Measurements from ENCODE around the gene HOXB5.

Gene HOXB5

DNA sequence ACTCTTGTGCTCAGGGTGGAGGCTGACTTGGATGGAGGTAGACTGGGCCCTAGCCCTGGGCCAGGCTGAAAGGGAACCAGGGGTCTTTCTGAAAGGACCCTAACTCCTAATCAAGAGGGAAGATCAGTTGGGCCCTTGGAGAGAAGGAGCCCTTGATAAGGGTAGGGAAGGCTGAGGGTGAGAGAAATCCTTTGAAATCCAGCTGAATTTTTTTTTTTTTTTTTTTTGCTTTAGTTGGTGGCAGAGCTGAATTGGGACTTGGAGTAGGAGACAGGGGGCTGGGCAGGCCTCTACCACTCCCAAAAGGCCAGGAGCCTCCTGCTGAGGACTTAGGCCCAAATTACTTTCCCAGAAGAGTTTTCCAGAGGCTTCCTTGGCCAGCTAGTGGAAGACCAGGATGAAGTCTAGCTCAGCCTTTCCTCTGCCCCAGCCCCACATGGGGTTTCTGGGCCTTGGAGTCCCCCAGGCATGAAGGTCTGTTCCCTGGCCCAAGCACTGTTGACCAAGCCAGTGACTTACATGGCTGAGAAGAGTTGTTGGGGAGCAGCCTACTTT is 2.9 kb downstream of the HOXB5 start:
- TF ChIP-seq, protein P1, sequence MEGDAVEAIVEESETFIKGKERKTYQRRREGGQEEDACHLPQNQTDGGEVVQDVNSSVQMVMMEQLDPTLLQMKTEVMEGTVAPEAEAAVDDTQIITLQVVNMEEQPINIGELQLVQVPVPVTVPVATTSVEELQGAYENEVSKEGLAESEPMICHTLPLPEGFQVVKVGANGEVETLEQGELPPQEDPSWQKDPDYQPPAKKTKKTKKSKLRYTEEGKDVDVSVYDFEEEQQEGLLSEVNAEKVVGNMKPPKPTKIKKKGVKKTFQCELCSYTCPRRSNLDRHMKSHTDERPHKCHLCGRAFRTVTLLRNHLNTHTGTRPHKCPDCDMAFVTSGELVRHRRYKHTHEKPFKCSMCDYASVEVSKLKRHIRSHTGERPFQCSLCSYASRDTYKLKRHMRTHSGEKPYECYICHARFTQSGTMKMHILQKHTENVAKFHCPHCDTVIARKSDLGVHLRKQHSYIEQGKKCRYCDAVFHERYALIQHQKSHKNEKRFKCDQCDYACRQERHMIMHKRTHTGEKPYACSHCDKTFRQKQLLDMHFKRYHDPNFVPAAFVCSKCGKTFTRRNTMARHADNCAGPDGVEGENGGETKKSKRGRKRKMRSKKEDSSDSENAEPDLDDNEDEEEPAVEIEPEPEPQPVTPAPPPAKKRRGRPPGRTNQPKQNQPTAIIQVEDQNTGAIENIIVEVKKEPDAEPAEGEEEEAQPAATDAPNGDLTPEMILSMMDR (conservative IDR thresholded peaks at IDR 0.05; ENCODE audit: low read length): no peak
- TF ChIP-seq EZH2phosphoT487 (IDR thresholded peaks at IDR 0.05; ENCODE audit: borderline replicate concordance): no peak
- no peaks in the 10 kb centered on the region for H3K9me3 ChIP-seq (ENCODE audit: insufficient read depth, low read depth, low read length)
- H3K79me2 ChIP-seq (ENCODE audit: insufficient read depth, low read length): peaks cover 98% of the 10 kb centered on the region
- H3F3A ChIP-seq (ENCODE audit: low read depth): peaks cover 7% of the 10 kb centered on the region; the same call in 1 of the 2 replicates
- peaks cover 34% of the 10 kb centered on the region for H3K36me3 ChIP-seq (ENCODE audit: insufficient read depth, low read length)
- peaks cover 46% of the 10 kb centered on the region for H3K27me3 ChIP-seq (ENCODE audit: insufficient read depth, low read length, poor library complexity, severe bottlenecking)
- H3K4me1 ChIP-seq (ENCODE audit: insufficient read depth, low read length, poor library complexity, severe bottlenecking): peaks cover 45% of the 10 kb centered on the region
- H3K4me2 ChIP-seq (ENCODE audit: low read depth, low read length, poor library complexity, severe bottlenecking): peak overlapping the region; percentile 98
- H3K9ac ChIP-seq (ENCODE audit: low read depth, low read length, poor library complexity, severe bottlenecking): peak overlapping the region; percentile 100
- H3K9me2 ChIP-seq (replicated peaks; ENCODE audit: low read depth, low read length): no peaks in the 10 kb centered on the region
- H4K20me1 ChIP-seq (ENCODE audit: insufficient read depth, low read length, poor library complexity, severe bottlenecking): peaks cover 82% of the 10 kb centered on the region
- H2AFZ ChIP-seq (ENCODE audit: low read length): no peak overlapping the region
- H3K4me3 ChIP-seq (ENCODE audit: low read length, poor library complexity, severe bottlenecking): peak overlapping the region; percentile 89

DNA sequence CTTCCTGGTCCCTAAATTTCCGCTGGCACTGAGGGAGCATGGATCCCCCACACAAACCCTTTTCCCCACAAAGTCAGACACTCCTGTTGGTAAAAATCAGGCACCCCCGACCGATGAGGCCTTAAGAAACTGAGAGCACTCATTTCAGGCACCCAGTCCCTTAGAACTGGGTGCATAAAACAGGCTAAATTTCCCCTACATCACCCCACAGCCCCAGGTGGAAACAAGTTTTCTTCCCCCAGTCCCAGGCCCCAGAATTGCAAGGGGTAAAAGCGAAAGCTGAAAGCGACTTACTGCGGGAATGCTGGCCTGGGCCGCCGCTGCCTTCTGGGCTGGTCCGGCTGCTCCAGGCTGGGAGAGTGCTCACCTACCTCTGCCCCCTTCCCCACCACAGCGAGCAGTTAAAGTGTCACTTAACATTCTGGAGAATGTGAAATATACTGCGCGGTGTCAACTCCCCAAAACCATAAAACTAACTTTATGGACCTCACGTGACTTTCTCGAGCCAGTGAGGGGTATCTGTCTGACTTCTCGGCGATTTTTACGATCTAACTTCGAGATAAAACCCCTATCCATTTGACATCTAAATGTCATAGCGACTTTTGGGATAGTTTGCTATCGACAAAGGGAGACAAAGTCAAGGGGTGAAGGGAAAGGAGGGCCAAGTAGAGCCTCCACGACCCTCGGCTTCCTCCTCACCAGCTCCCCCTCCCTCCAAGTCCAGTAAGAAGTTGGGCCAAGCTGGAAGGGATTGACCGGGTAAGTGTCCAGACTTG is 3.6 kb downstream of the HOXB5 start, which contains the start of gene HOXB3:
Gene HOXB3, minus strand, starts transcription at position 411 of the 776 bp plus-strand sequence. CDS start 37,767 bp downstream, outside the sequence.
- Histone ChIP-seq H3K9ac (ENCODE audit: low read depth, low read length, poor library complexity, severe bottlenecking) (peak within 1 kb of the TSS; percentile 100), H3K4me3 (ENCODE audit: low read length, poor library complexity, severe bottlenecking) (peak within 1 kb of the TSS; percentile 89)

DNA sequence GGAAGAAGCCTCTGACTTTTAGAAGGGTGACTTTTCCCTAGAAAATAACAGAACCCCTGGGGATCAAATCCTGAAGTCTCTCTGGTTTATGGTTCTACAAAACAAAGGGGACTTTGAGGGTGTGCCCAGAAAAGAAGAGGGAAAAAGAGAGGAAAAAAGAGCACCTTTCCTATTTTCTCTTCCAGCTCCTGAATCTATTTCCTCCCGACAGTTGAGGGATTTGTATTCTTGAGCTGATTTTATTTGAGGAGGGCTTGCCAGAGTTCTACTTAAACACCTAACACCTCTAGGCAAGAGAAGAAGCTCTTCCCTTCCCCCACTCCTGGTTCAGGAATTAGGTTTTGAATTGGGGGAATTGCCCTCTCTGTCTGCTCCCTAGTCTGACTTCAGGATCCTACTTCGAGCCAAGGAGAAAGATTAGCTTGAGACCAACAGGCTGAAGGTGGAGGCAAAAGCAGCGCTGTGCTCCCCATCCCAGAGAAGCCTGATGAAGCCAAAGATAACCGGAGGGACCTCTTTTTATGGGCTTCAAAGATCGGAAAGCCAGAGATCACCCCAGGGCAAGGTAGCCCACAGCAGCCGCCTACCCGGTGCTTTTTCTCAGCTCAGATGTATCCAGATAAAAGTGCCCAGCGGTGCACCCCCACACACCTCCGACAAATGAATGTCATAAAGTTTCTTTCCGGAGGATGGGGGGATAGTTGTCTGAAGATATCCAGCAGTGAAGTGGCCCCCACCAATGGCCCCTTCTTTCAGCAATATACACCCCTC is 4.3 kb downstream of the HOXB5 start:
- H3K79me2 ChIP-seq (ENCODE audit: insufficient read depth, low read length): peaks cover 98% of the 10 kb centered on the region
- peak overlapping the region; percentile 89 for H3K4me3 ChIP-seq (ENCODE audit: low read length, poor library complexity, severe bottlenecking)
- H3K9ac ChIP-seq (ENCODE audit: low read depth, low read length, poor library complexity, severe bottlenecking): peak overlapping the region; percentile 100
- H3K27me3 ChIP-seq (ENCODE audit: insufficient read depth, low read length, poor library complexity, severe bottlenecking): peaks cover 41% of the 10 kb centered on the region
- peaks cover 42% of the 10 kb centered on the region for H3K4me1 ChIP-seq (ENCODE audit: insufficient read depth, low read length, poor library complexity, severe bottlenecking)
- peaks cover 26% of the 10 kb centered on the region; the same call in 1 of the 2 replicates for H3K36me3 ChIP-seq (ENCODE audit: insufficient read depth, low read length)
- H3K4me2 ChIP-seq (ENCODE audit: low read depth, low read length, poor library complexity, severe bottlenecking): peak overlapping the region; percentile 98
- peaks cover 5% of the 10 kb centered on the region; the same call in 1 of the 2 replicates for H3F3A ChIP-seq (ENCODE audit: low read depth)
- TF ChIP-seq, protein P1 (conservative IDR thresholded peaks at IDR 0.05; ENCODE audit: low read length): no peak
- no peak for TF ChIP-seq EZH2phosphoT487 (IDR thresholded peaks at IDR 0.05; ENCODE audit: borderline replicate concordance)
- peaks cover 87% of the 10 kb centered on the region for H4K20me1 ChIP-seq (ENCODE audit: insufficient read depth, low read length, poor library complexity, severe bottlenecking)
- no peak overlapping the region for H2AFZ ChIP-seq (ENCODE audit: low read length)
- no peaks in the 10 kb centered on the region for H3K9me2 ChIP-seq (replicated peaks; ENCODE audit: low read depth, low read length)
- no peaks in the 10 kb centered on the region for H3K9me3 ChIP-seq (ENCODE audit: insufficient read depth, low read depth, low read length)

More for the DNA sequence above, 3.6 kb downstream of the HOXB5 start, which contains the start of gene HOXB3:
- H3K27me3 ChIP-seq (ENCODE audit: insufficient read depth, low read length, poor library complexity, severe bottlenecking): peaks cover 46% of the 10 kb centered on the region
- H3K9me2 ChIP-seq (replicated peaks; ENCODE audit: low read depth, low read length): no peaks in the 10 kb centered on the region
- H3K4me1 ChIP-seq (ENCODE audit: insufficient read depth, low read length, poor library complexity, severe bottlenecking): peaks cover 39% of the 10 kb centered on the region
- H3K4me2 ChIP-seq (ENCODE audit: low read depth, low read length, poor library complexity, severe bottlenecking): peak within 1 kb of the TSS; percentile 98
- H3K79me2 ChIP-seq (ENCODE audit: insufficient read depth, low read length): peaks cover 98% of the 10 kb centered on the region
- TF ChIP-seq, protein P1 (conservative IDR thresholded peaks at IDR 0.05; ENCODE audit: low read length): no peak
- TF ChIP-seq EZH2phosphoT487 (IDR thresholded peaks at IDR 0.05; ENCODE audit: borderline replicate concordance): no peak
- no peaks in the 10 kb centered on the region for H3K9me3 ChIP-seq (ENCODE audit: insufficient read depth, low read depth, low read length)
- peaks cover 30% of the 10 kb centered on the region; the same call in 1 of the 2 replicates for H3K36me3 ChIP-seq (ENCODE audit: insufficient read depth, low read length)
- peaks cover 7% of the 10 kb centered on the region; the same call in 1 of the 2 replicates for H3F3A ChIP-seq (ENCODE audit: low read depth)
- peaks cover 82% of the 10 kb centered on the region for H4K20me1 ChIP-seq (ENCODE audit: insufficient read depth, low read length, poor library complexity, severe bottlenecking)
- no peak within 1 kb of the TSS for H2AFZ ChIP-seq (ENCODE audit: low read length)

All from Loucy (cell line).